ENCODE data around the gene ILK. TPM values are rescaled to one million over a fixed set of nuclear protein-coding genes. Genes with fewer than 3 reads are reported as not detected.

The ILK gene
- total RNA-seq, 1 donor from 2014 or later, result 209 TPM

- peak overlapping the region; percentile 35 for H3K27ac Mint-ChIP-seq (ENCODE audit: unreplicated experiment)
- Histone ChIP-seq H3K27ac (ENCODE audit: low read depth, low read length) (peak overlapping the region; percentile 31), H3K9ac (ENCODE audit: low read length) (peak overlapping the region; percentile 14), H3K9me3 (ENCODE audit: insufficient read depth, low read depth, low read length) (no peaks in the 10 kb centered on the region), H3K4me1 (ENCODE audit: insufficient read depth, low read length) (peaks cover 57% of the 10 kb centered on the region), H2AFZ (ENCODE audit: low read depth, low read length) (no peak overlapping the region), H3K4me3 (ENCODE audit: insufficient read depth, low read depth, low read length) (peak overlapping the region; percentile 1), H4K20me1 (ENCODE audit: insufficient read depth, low read length) (peaks cover 22% of the 10 kb centered on the region), H3K27me3 (ENCODE audit: insufficient read depth, low read length) (no peaks in the 10 kb centered on the region), H3K79me2 (ENCODE audit: insufficient read depth, low read length) (peaks cover 95% of the 10 kb centered on the region), H3K4me2 (ENCODE audit: low read length) (peak overlapping the region; percentile 97), H3K36me3 (ENCODE audit: insufficient read depth, low read length) (peaks cover 38% of the 10 kb centered on the region)
- peak overlapping the region; percentile 58 for H3K4me3 Mint-ChIP-seq (ENCODE audit: unreplicated experiment)
- FAIRE-seq (no peak), DNase-seq (ENCODE audit: low read depth) (peak; percentile 58)
- peaks cover 20% of the 10 kb centered on the region for H3K36me3 Mint-ChIP-seq (ENCODE audit: low read depth, unreplicated experiment)
- no peak for TF ChIP-seq EZH2 (IDR thresholded peaks at IDR 0.05; ENCODE audit: insufficient read depth, low read length)
- TF ChIP-seq CTCF (IDR thresholded peaks at IDR 0.05; ENCODE audit: insufficient read depth, low read depth, low read length), result no peak
- peaks cover 40% of the 10 kb centered on the region for H3K4me1 Mint-ChIP-seq (ENCODE audit: low read depth, unreplicated experiment)
- H3K9me3 Mint-ChIP-seq (ENCODE audit: unreplicated experiment), result no peaks in the 10 kb centered on the region
- no peaks in the 10 kb centered on the region for H3K27me3 Mint-ChIP-seq (ENCODE audit: low read depth, unreplicated experiment)
These were observed 3.7 kb downstream of the ILK start for GRCh38 chr11:6607190-6607795.

GRCh38 chr11:6608011-6608410 is 4.4 kb downstream of the ILK start:
- Histone ChIP-seq H3K9ac (ENCODE audit: low read length) (peak overlapping the region; percentile 14), H3K36me3 (ENCODE audit: insufficient read depth, low read length) (peaks cover 38% of the 10 kb centered on the region), H3K27me3 (ENCODE audit: insufficient read depth, low read length) (no peaks in the 10 kb centered on the region), H3K79me2 (ENCODE audit: insufficient read depth, low read length) (peaks cover 88% of the 10 kb centered on the region), H3K4me1 (ENCODE audit: insufficient read depth, low read length) (peaks cover 58% of the 10 kb centered on the region), H4K20me1 (ENCODE audit: insufficient read depth, low read length) (peaks cover 14% of the 10 kb centered on the region), H3K4me2 (ENCODE audit: low read length) (peak overlapping the region; percentile 97), H3K9me3 (ENCODE audit: insufficient read depth, low read depth, low read length) (no peaks in the 10 kb centered on the region), H3K27ac (ENCODE audit: low read depth, low read length) (peak overlapping the region; percentile 29), H2AFZ (ENCODE audit: low read depth, low read length) (no peak overlapping the region), H3K4me3 (ENCODE audit: insufficient read depth, low read depth, low read length) (no peak overlapping the region)
- no peaks in the 10 kb centered on the region for H3K27me3 Mint-ChIP-seq (ENCODE audit: low read depth, unreplicated experiment)
- TF ChIP-seq CTCF (IDR thresholded peaks at IDR 0.05; ENCODE audit: insufficient read depth, low read depth, low read length) (no peak), EZH2 (IDR thresholded peaks at IDR 0.05; ENCODE audit: insufficient read depth, low read length) (no peak)
- H3K4me1 Mint-ChIP-seq (ENCODE audit: low read depth, unreplicated experiment), result peaks cover 38% of the 10 kb centered on the region
- H3K4me3 Mint-ChIP-seq (ENCODE audit: unreplicated experiment), result no peak overlapping the region
- H3K27ac Mint-ChIP-seq (ENCODE audit: unreplicated experiment), result peak overlapping the region; percentile 62
- no peak for DNase-seq (ENCODE audit: low read depth)
- H3K9me3 Mint-ChIP-seq (ENCODE audit: unreplicated experiment), result no peaks in the 10 kb centered on the region
- no peak for FAIRE-seq
- H3K36me3 Mint-ChIP-seq (ENCODE audit: low read depth, unreplicated experiment), result peaks cover 20% of the 10 kb centered on the region
